ENCODE measurements around the gene POLR3K. TPM values are rescaled to one million over a fixed set of nuclear protein-coding genes. Genes with fewer than 3 reads are reported as not detected.

Gene POLR3K
- 0.97 and 1.1 TPM in 2 replicates for total RNA-seq

DNA sequence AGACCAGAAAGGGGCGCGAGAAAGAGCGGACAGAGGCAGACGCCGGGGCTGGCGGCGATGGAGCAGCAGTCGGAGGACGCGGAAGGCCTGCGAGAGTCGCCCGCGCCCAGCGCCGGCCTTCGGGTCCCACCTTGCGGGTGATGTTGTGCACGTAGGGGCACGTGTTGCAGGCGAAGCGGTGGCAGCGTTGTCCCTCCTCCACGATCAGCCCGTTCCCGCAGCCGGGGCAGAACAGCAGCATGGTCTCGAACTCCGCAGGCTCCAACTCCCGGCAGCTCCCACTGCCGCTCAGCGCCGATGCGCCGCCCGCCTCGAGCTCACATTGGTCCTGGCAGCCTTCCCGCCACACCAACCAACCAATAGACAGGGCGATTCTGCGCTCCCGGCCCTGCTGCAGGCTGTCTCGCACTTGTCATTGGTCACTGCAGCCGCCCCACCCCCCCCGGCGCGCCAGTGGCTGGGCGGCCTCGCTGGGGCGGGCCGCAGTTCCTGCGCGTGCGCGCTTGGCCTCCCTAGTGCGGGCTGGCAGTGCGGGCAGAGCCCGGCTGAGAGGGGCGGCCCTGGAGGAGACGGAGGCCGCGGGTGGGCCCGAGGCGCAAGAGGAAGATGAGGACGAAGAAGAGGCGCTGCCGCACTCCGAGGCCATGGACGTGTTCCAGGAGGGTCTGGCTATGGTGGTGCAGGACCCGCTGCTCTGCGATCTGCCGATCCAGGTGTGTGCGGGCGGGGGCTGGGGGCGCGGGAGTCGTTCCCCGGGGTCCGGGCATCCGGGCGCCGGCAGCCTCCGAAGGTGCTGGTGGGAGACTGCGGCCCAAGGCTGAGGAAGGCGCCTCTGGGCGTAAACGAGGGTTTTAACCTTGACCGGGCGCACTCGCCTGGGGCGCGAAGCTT, at the start of gene POLR3K, which contains the start of gene SNRNP25:
POLR3K (minus strand) TSS at position 263 of the 891 bp plus-strand sequence; CDS start at position 241, 22 bp downstream.
SNRNP25 (plus strand) TSS at position 483 of the 891 bp plus-strand sequence; CDS start at position 672, 189 bp downstream.

DNA sequence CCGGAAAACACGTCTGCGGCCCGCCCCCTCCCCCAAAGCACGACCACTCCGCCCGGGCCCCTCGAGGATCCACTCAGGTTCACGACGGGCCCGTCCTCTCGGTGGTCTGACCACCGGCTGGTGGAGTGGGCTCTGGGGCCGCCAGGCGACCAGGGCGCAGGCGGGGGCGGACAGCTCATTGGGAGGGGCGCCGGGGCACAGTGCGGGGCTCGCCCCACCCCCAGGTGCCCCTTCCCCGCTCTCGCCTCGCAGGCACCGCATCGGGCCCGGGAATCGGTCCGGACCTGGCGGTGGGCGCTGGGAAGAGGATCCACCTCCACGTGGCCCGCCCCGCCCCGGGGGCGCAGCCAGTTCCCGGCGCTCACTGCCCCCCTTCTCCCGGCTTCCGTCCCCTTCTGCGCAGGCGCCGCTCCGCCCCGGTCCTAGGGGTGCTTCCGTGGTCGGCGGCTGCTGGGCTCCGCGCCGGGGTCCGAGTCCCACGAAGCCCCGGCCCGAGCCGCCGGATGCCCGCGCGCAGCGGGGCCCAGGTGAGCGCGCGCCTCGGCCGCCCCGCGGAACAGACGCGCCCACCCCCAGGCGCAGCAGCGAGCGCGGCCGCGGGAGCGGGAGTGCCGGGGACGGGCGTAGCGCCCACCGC, 24.5 kb upstream of the POLR3K start, which contains the start of gene MPG:
MPG (plus strand) TSS at position 419 of the 637 bp plus-strand sequence; CDS start at position 504, 85 bp downstream.

DNA sequence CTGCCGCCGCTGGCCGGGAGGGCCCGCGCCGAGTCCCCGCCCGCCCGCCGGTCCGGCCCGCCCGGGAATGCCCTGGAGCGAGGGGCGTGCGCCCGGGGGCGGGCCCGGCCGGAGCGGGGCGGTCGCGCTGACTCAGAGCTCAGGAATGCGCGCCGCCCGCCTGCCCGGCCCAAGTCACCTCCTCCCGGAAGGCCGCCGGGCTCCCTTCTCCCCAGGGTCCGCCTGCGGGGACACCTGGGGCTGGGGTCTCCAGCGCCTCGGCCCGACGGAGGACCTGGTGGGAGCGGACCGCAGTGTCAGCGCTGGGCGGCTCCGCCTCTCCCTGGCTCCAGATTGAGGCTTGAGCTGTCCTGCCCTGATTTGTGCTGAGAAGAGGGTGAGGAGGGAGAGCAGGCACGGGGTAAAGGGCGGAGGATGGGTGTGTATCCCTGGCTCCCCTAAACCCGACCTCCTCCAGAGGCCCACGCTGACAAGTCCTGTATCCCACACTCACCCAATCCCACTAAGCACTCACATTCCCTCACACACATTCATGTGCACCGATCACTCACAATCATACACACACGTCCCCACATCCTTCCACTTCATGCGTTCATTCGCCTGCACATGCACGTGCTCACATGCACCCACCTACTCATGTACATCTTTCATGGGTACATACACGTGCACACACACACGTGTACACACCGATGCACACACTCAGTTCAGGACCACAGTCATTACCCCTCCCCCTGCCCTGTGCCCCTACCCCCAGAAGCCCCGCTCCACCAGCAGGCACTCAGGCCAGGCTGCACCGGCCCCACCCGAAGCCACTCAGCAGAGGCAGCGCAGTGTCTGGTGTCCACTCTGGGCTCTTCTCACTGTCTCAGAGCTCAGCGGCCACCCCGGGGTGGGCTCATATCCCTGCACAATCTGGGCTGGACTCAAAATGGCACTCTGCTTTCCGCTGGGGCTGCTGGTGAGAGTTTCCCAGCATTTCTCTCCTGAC, 19.4 kb upstream of the POLR3K start, which contains the start of gene RHBDF1:
RHBDF1 (minus strand) TSS at position 71 of the 988 bp plus-strand sequence. CDS start 7,616 bp downstream, outside the sequence.

Small RNA genes within 50 kb of the gene (small RNA-seq; reads per million reads assigned to genes)
- gene MIR6859-4 (not detected), gene Z69720.2 (not detected)

Other genes starting within 250 kb of the POLR3K start
- 9.0 and 9.6 TPM in 2 replicates for gene SNRNP25, start 220 bp upstream of the POLR3K start, total RNA-seq
- 42.4 and 44.0 TPM in 2 replicates for gene RHBDF1, start 19.0 kb upstream of the POLR3K start, total RNA-seq
- gene MPG, start 24.6 kb upstream of the POLR3K start, total RNA-seq: 133 and 153 TPM in 2 replicates
- gene NPRL3, start 85.1 kb upstream of the POLR3K start, total RNA-seq: 10.0 and 14.8 TPM in 2 replicates
- not detected in 2 replicates for gene HBZ, start 99.0 kb upstream of the POLR3K start, total RNA-seq
- gene HBM, start 112.4 kb upstream of the POLR3K start, total RNA-seq: not detected in 2 replicates
- gene HBA2, start 119.3 kb upstream of the POLR3K start, total RNA-seq: not detected in 2 replicates
- gene HBA1, start 123.1 kb upstream of the POLR3K start, total RNA-seq: not detected in 2 replicates
- not detected in 2 replicates for gene HBQ1, start 126.9 kb upstream of the POLR3K start, total RNA-seq
- gene LUC7L, start 175.8 kb upstream of the POLR3K start, total RNA-seq: 30.8 and 40.6 TPM in 2 replicates
- 84.5 and 89.4 TPM in 2 replicates for gene FAM234A, start 181.2 kb upstream of the POLR3K start, total RNA-seq
- gene RGS11, start 222.3 kb upstream of the POLR3K start, total RNA-seq: 2.2 and 3.2 TPM in 2 replicates
- not detected in 2 replicates for gene ARHGDIG, start 227.0 kb upstream of the POLR3K start, total RNA-seq
- gene PDIA2, start 229.6 kb upstream of the POLR3K start, total RNA-seq: not detected in 2 replicates

All from hair follicle dermal papilla cell (primary cell).